ENCODE measurements around the gene FAM3D. TPM values are rescaled to one million over a fixed set of nuclear protein-coding genes. Genes with fewer than 3 reads are reported as not detected.
A peak's percentile ranks its signal among the peaks of the same experiment; 100 is the strongest.

FAM3D gene
- total RNA-seq, 1 donor from 2014 or later, result not detected

GRCh38 chr3:58621086-58621830 is 45.3 kb downstream of the FAM3D start:
- peak; percentile 45 for ATAC-seq (ENCODE audit: poor library complexity)
- DNase-seq, result no peak
- intact Hi-C loops (cut with DNase I), result no loop called here

GRCh38 chr3:58620421-58620820 is 46.2 kb downstream of the FAM3D start:
- intact Hi-C loops (cut with DNase I), result no loop called here
- DNase-seq (no peak), ATAC-seq (ENCODE audit: poor library complexity) (no peak)

- peak; percentile 73 for DNase-seq
- intact Hi-C loops (cut with DNase I), result no loop called here
- ATAC-seq (ENCODE audit: poor library complexity), result peak; percentile 36
Measured at GRCh38 chr3:58617338-58617761, 49.2 kb downstream of the FAM3D start.

- intact Hi-C loops (cut with DNase I), result no loop called here
- DNase-seq (no peak), ATAC-seq (ENCODE audit: poor library complexity) (peak; percentile 18)
Measured at GRCh38 chr3:58613236-58614132, 53.1 kb downstream of the FAM3D start.

GRCh38 chr3:58612830-58613229 is 53.7 kb downstream of the FAM3D start:
- intact Hi-C loops (cut with DNase I), result no loop called here
- DNase-seq (no peak), ATAC-seq (ENCODE audit: poor library complexity) (peak; percentile 63)

- intact Hi-C loops (cut with DNase I), result no loop called here
- no peak for DNase-seq
- peak; percentile 33 for ATAC-seq (ENCODE audit: poor library complexity)
Measured at GRCh38 chr3:58609990-58610389, 56.6 kb downstream of the FAM3D start.

- DNase-seq, result peak; percentile 82
- ATAC-seq (ENCODE audit: poor library complexity), result peak; percentile 67
- intact Hi-C loops (cut with DNase I), result no loop called here
Measured at GRCh38 chr3:58608648-58609047, 57.9 kb downstream of the FAM3D start.

GRCh38 chr3:58607816-58608215 is 58.8 kb downstream of the FAM3D start:
- ATAC-seq (ENCODE audit: poor library complexity), result no peak
- DNase-seq, result no peak
- intact Hi-C loops (cut with DNase I), result no loop called here

- intact Hi-C loops (cut with DNase I), result no loop called here
- ATAC-seq (ENCODE audit: poor library complexity), result no peak
- DNase-seq, result no peak
Measured at GRCh38 chr3:58606693-58607092, 59.9 kb downstream of the FAM3D start.

- no peak for ATAC-seq (ENCODE audit: poor library complexity)
- DNase-seq, result no peak
- intact Hi-C loops (cut with DNase I), result no loop called here
Measured at GRCh38 chr3:58604031-58604430, 62.5 kb downstream of the FAM3D start.

GRCh38 chr3:58603606-58604005 is 63.0 kb downstream of the FAM3D start:
- intact Hi-C loops (cut with DNase I), result no loop called here
- DNase-seq, result no peak
- no peak for ATAC-seq (ENCODE audit: poor library complexity)

GRCh38 chr3:58597770-58598310 is 68.7 kb downstream of the FAM3D start:
- DNase-seq (no peak), ATAC-seq (ENCODE audit: poor library complexity) (no peak)
- intact Hi-C loops (cut with DNase I), result no loop called here

- DNase-seq (no peak), ATAC-seq (ENCODE audit: poor library complexity) (no peak)
- intact Hi-C loops (cut with DNase I), result no loop called here
Measured at GRCh38 chr3:58596834-58597518, 69.6 kb downstream of the FAM3D start.

GRCh38 chr3:58594117-58594516 is 72.5 kb downstream of the FAM3D start:
- ATAC-seq (ENCODE audit: poor library complexity) (no peak), DNase-seq (no peak)
- intact Hi-C loops (cut with DNase I), result no loop called here

GRCh38 chr3:58591517-58592510 is 74.8 kb downstream of the FAM3D start:
- ATAC-seq (ENCODE audit: poor library complexity), result no peak
- DNase-seq, result no peak
- intact Hi-C loops (cut with DNase I), result no loop called here

GRCh38 chr3:58588030-58588614 is 78.5 kb downstream of the FAM3D start:
- no peak for ATAC-seq (ENCODE audit: poor library complexity)
- intact Hi-C loops (cut with DNase I), result loop anchor here (5.0 kb wide), 1 partner anchor 39 kb away; no protein-coding TSS in a partner anchor

GRCh38 chr3:58586776-58587192 is 79.8 kb downstream of the FAM3D start:
- no peak for ATAC-seq (ENCODE audit: poor library complexity)
- DNase-seq, result no peak
- intact Hi-C loops (cut with DNase I), result loop anchor here (5.0 kb wide), 1 partner anchor 41 kb away; no protein-coding TSS in a partner anchor

More at GRCh38 chr3:58588030-58588614, 78.5 kb downstream of the FAM3D start:
- DNase-seq, result no peak
